ENCODE results near the gene AQP1. TPM values are rescaled to one million over a fixed set of nuclear protein-coding genes. Genes with fewer than 3 reads are reported as not detected.
A peak's percentile ranks its signal among the peaks of the same experiment; 100 is the strongest.

AQP1 gene
- total RNA-seq (2022) (0.19 and 0.52 TPM in 2 replicates), Bru-seq, nascent RNA (percentile 16 among the genes with signal in this experiment), BruChase-seq, experiment 1, labeled RNA remaining after a 2-hour chase (not detected), BruChase-seq, experiment 2, labeled RNA remaining after a 6-hour chase (percentile 25 among the genes with signal in this experiment)
- long read RNA-seq = 0 reads

DNA sequence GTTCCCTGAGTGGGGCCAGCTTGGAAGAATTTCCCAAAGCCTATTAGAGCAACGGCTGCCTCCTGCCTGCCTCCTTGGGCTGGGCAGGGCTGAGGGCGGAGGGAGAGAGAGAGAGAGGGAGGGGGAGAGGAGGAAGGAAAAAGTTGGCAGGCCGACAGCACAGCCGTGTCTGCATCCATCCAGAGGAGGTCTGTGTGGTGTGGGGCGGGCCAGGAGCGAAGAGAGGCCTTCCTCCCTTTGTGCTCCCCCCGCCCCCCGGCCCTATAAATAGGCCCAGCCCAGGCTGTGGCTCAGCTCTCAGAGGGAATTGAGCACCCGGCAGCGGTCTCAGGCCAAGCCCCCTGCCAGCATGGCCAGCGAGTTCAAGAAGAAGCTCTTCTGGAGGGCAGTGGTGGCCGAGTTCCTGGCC is at the start of gene AQP1:
AQP1 (plus strand) TSS at position 293 of the 409 bp plus-strand sequence; CDS start at position 350, 57 bp downstream.
- Histone ChIP-seq H3K4me3 (ENCODE audit: low read depth, low read length) (no peak within 1 kb of the TSS), H3K36me3 (ENCODE audit: control insufficient read depth, insufficient read depth, low read length) (no peaks in the 10 kb centered on the region), H3K27me3 (replicated peaks; ENCODE audit: control insufficient read depth, insufficient read depth, low read length) (no peaks in the 10 kb centered on the region), H3K4me1 (peaks cover 27% of the 10 kb centered on the region), H3K9me3 (no peaks in the 10 kb centered on the region)
- H3K27me3 Mint-ChIP-seq (ENCODE audit: insufficient read depth, unreplicated experiment) = no peaks in the 10 kb centered on the region
- H3K36me3 Mint-ChIP-seq (ENCODE audit: insufficient read depth, unreplicated experiment) = no peaks in the 10 kb centered on the region
- H3K4me1 Mint-ChIP-seq (ENCODE audit: low read depth, unreplicated experiment) = peaks cover 18% of the 10 kb centered on the region
- H3K9me3 Mint-ChIP-seq (ENCODE audit: unreplicated experiment) = no peaks in the 10 kb centered on the region
- BruUV-seq (replicated peaks) = no TSS peak
- CTCF ChIA-PET = no interaction called here
- no peak for DNase-seq
- TF ChIP-seq, protein P1, sequence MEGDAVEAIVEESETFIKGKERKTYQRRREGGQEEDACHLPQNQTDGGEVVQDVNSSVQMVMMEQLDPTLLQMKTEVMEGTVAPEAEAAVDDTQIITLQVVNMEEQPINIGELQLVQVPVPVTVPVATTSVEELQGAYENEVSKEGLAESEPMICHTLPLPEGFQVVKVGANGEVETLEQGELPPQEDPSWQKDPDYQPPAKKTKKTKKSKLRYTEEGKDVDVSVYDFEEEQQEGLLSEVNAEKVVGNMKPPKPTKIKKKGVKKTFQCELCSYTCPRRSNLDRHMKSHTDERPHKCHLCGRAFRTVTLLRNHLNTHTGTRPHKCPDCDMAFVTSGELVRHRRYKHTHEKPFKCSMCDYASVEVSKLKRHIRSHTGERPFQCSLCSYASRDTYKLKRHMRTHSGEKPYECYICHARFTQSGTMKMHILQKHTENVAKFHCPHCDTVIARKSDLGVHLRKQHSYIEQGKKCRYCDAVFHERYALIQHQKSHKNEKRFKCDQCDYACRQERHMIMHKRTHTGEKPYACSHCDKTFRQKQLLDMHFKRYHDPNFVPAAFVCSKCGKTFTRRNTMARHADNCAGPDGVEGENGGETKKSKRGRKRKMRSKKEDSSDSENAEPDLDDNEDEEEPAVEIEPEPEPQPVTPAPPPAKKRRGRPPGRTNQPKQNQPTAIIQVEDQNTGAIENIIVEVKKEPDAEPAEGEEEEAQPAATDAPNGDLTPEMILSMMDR (IDR thresholded peaks at IDR 0.05; ENCODE audit: insufficient read depth in 1 of 2, low read depth in 1 of 2, low read length in 1 of 2, severe bottlenecking in 1 of 2, unreplicated experiment in 1 of 2) = no peak
- H3K4me3 Mint-ChIP-seq (ENCODE audit: unreplicated experiment) = no peak within 1 kb of the TSS
- no peak within 1 kb of the TSS for H3K27ac Mint-ChIP-seq (ENCODE audit: unreplicated experiment)
- POLR2A ChIA-PET = no interaction called here
- intact Hi-C loops (cut with micrococcal nuclease; ENCODE audit: unreplicated experiment) = no loop called here

DNA sequence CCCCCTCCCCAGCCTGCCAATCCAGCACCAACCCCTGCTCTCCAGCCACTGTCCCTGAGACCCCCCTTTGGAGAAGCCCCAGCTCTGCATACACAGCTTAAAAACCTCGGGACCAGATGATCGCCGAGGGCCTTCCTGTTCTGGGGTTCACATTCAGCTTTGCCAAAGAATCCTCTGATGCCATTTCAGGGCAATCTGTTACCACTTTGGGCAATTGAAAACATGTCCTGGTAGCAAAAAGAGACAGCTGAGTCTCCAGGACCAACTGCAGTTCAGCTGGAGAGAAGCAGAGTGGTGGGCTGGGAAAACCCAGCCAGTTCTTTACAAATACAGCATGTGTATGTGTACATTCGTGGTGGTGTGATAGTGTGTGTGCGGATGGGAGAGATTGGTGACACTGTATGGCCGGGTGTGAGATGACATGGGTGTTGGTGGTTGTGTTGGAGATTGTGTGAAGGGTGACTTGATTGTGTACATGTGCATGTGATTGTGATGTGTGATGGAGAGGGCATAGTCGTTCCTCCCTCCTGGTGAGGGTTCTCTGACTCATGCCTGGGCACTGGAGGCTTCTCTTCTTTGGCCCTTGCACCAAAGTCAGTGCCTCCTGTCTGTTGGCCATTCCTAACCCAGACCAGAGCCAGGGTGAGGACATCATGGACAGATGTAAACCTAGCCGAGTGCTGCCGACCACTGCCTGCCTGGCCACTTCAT is 48.5 kb upstream of the AQP1 start:
- Mint-ChIP-seq H3K27ac (ENCODE audit: unreplicated experiment) (peak overlapping the region; percentile 4), H3K9me3 (ENCODE audit: unreplicated experiment) (no peaks in the 10 kb centered on the region), H3K4me1 (ENCODE audit: low read depth, unreplicated experiment) (peaks cover 26% of the 10 kb centered on the region), H3K4me3 (ENCODE audit: unreplicated experiment) (no peak overlapping the region), H3K36me3 (ENCODE audit: insufficient read depth, unreplicated experiment) (no peaks in the 10 kb centered on the region), H3K27me3 (ENCODE audit: insufficient read depth, unreplicated experiment) (no peaks in the 10 kb centered on the region)
- H3K36me3 ChIP-seq (ENCODE audit: control insufficient read depth, insufficient read depth, low read length) = no peaks in the 10 kb centered on the region
- TF ChIP-seq, protein P1 (IDR thresholded peaks at IDR 0.05; ENCODE audit: insufficient read depth in 1 of 2, low read depth in 1 of 2, low read length in 1 of 2, severe bottlenecking in 1 of 2, unreplicated experiment in 1 of 2) = no peak
- DNase-seq = no peak
- no peaks in the 10 kb centered on the region for H3K27me3 ChIP-seq (replicated peaks; ENCODE audit: control insufficient read depth, insufficient read depth, low read length)
- ChIA-PET POLR2A (no interaction called here), CTCF (no interaction called here)
- H3K9me3 ChIP-seq = no peaks in the 10 kb centered on the region
- H3K4me1 ChIP-seq = peaks cover 31% of the 10 kb centered on the region
- intact Hi-C loops (cut with micrococcal nuclease; ENCODE audit: unreplicated experiment) = no loop called here
- no peak overlapping the region for H3K4me3 ChIP-seq (ENCODE audit: low read depth, low read length)
- no TSS peak for BruUV-seq (replicated peaks)

DNA sequence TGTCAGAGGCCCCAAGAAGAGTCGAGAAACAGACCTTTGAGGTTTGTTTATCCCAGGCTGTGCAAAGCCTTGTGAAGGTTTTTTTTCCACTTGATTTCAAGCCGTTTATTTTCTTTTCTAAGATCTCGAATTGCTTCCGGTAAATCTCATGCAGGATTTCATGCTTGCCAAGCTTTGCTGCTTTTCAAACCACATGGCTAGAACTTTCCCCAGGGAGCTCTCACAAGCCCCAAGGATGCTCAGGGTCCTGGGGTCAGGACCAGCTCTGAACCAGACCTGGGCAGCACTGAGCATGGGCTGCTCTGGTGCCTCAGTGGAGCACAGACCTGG is 48.0 kb upstream of the AQP1 start:
- H3K9me3 Mint-ChIP-seq (ENCODE audit: unreplicated experiment) = no peaks in the 10 kb centered on the region

More for the DNA sequence above, 48.0 kb upstream of the AQP1 start:
- no peaks in the 10 kb centered on the region for H3K36me3 Mint-ChIP-seq (ENCODE audit: insufficient read depth, unreplicated experiment)
- no peak overlapping the region for H3K4me3 ChIP-seq (ENCODE audit: low read depth, low read length)
- ChIA-PET POLR2A (no interaction called here), CTCF (no interaction called here)
- H3K9me3 ChIP-seq = no peaks in the 10 kb centered on the region
- intact Hi-C loops (cut with micrococcal nuclease; ENCODE audit: unreplicated experiment) = no loop called here
- H3K27me3 ChIP-seq (replicated peaks; ENCODE audit: control insufficient read depth, insufficient read depth, low read length) = no peaks in the 10 kb centered on the region
- H3K36me3 ChIP-seq (ENCODE audit: control insufficient read depth, insufficient read depth, low read length) = no peaks in the 10 kb centered on the region
- H3K27ac Mint-ChIP-seq (ENCODE audit: unreplicated experiment) = no peak overlapping the region
- H3K4me3 Mint-ChIP-seq (ENCODE audit: unreplicated experiment) = no peak overlapping the region
- H3K4me1 Mint-ChIP-seq (ENCODE audit: low read depth, unreplicated experiment) = peaks cover 26% of the 10 kb centered on the region
- TF ChIP-seq, protein P1 (IDR thresholded peaks at IDR 0.05; ENCODE audit: insufficient read depth in 1 of 2, low read depth in 1 of 2, low read length in 1 of 2, severe bottlenecking in 1 of 2, unreplicated experiment in 1 of 2) = no peak
- no peak for DNase-seq
- no TSS peak for BruUV-seq (replicated peaks)
- H3K27me3 Mint-ChIP-seq (ENCODE audit: insufficient read depth, unreplicated experiment) = no peaks in the 10 kb centered on the region
- peaks cover 31% of the 10 kb centered on the region for H3K4me1 ChIP-seq

Data from Caco-2 (cell line).